Erythroblast (primary cell): ENCODE results near the gene GAS6.

Experiments used
- DNase-seq, 2 experiments: peaks; one replicate each; lab custom pipeline; 2025; lab: John Stamatoyannopoulos, UW
- GATA1 ChIP-seq: IDR thresholded peaks from 2 replicates; pipeline ENCODE4 v1.6.1; 2011; ENCODE audit warnings: low read depth, mild to moderate bottlenecking, control low read depth, low read length, moderate library complexity
- POLR2A ChIP-seq: IDR thresholded peaks from 2 replicates; pipeline ENCODE4 v1.6.1; 2011; ENCODE audit warnings: mild to moderate bottlenecking, low read length

The GAS6 gene

GRCh38 chr13:113855012-113855921 is 8.6 kb downstream of the GAS6 start:
- no peak for TF ChIP-seq POLR2A
- no peak for TF ChIP-seq GATA1
- no peak for DNase-seq

GRCh38 chr13:113854238-113855011 is 9.5 kb downstream of the GAS6 start:
- DNase-seq: no peak
- TF ChIP-seq GATA1 (no peak), POLR2A (no peak)

- no peak for TF ChIP-seq GATA1
- TF ChIP-seq POLR2A: no peak
- DNase-seq: peak in 1 of 2 experiments; percentile 21
These were observed 10.2 kb downstream of the GAS6 start for GRCh38 chr13:113853518-113854237.

DNA sequence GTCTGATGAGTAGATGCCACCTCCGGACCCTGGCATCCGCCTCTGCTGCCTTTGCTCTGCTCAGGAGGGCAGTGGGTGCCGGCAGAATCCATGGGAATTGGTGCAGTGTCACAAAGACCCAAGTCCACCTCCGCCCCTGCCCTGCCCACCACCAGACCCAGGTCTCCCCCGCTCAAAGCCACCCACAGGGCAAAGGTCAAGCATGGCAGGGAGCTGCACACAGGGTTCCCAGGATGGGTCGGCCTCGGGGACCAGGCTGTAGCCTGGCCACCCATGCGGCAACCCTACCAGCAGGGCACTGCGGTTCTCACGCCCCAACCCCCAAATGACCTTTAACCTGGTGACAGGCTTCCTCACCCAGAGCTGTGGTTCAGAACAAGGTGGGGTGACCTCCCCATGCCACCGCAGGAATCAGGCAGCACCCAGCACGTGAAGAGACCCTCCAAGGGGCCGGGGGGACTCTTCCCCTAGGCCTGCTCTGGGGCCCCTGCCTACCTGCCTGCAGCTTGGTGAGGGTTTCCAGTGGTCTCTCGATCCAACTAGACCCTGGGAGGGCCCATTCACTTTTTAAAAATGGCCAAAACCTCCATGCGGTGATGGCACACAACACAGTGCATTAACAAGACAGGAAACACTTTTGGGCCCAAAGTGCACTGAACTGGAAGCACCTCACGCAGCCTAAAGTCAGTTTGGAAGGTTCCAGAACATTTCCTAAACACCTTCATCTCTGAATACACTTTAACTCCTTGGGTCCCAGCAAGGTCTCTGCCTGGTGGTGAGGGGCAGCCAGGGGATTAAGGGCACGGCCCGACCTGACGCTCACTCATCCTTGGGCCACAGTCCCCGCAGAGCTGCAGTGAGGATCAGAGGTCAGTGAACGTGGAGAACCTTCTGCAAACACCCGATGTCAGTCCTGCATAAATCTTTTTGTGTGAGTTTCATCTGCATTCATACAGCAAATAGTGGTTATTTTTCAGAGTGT is 11.0 kb downstream of the GAS6 start:
- TF ChIP-seq POLR2A (no peak), GATA1 (no peak)
- no peak for DNase-seq

DNA sequence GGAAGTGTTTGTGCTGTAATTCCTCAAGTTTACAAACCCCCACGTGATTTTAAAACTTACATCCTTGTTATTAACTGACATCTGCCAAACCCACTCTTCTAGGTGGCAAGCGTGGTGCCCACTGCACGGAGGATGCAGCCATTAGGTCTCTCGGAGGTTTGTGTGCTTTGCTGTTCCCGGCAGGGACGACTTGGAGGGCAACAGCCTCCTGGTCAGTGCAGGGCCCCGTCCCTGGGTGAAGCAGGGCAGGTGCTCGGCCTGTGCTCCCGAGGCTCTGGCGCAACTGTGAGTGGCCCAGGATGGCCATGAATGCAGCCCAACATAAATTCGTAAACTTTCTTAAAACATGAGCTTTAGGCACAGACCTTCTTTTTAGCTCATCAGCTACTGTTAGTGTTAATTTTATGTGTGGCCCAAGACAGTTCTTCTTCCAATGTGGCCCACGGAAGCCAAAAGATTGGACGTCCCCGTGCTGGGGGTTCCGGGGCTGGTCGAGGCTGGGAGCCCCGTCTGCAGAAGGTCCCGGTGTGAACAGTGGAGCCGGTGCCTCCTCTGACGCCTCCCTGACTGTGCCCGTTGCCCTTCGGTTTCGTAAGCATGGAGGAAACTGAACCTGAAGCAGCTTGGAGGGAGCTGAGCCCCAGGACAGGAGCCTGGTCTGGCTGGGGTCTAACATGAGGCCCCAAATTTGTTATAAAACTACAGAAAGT is 11.9 kb downstream of the GAS6 start:
- no peak for TF ChIP-seq POLR2A
- no peak for TF ChIP-seq GATA1
- no peak for DNase-seq

- no peak for DNase-seq
- TF ChIP-seq GATA1: no peak
- TF ChIP-seq POLR2A: no peak
These were observed 12.4 kb downstream of the GAS6 start for GRCh38 chr13:113851480-113851803.

DNA sequence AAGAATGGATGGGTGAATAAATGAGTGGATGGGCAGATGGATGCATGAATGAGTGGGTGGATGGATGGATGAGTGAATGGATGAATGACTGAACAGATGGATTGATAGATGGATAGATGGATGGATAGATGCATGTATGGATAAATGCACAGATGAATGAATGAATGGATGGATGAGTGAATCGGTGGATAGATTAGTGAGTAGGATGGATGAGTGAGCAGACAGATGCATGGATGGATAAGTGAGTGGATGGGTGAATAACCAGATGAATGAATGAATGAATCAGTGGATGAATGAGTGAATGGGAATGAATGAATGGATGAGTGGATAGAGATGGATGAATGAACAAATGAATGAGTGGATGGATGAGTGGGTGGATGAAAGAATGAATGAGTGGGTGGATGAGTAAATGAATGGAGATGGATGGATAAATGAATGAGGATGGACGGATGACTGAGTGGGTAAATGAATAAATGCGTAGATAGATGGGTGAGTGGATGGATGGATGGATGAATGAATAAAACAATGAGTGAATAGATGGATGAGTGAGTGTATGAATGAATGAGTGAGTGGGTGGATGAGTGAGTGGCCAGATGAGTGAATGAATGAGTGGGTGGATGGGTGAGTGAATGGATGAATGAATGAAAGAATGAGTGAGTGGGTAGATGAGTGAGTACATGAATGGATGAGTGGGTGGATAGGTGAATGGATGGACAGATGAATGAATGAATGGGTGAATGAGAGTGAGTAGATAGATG is 13.0 kb downstream of the GAS6 start:
- TF ChIP-seq GATA1 (no peak), POLR2A (no peak)
- DNase-seq: no peak

- TF ChIP-seq GATA1 (no peak), POLR2A (no peak)
- DNase-seq: no peak
These were observed 13.7 kb downstream of the GAS6 start for GRCh38 chr13:113849981-113850721.

DNA sequence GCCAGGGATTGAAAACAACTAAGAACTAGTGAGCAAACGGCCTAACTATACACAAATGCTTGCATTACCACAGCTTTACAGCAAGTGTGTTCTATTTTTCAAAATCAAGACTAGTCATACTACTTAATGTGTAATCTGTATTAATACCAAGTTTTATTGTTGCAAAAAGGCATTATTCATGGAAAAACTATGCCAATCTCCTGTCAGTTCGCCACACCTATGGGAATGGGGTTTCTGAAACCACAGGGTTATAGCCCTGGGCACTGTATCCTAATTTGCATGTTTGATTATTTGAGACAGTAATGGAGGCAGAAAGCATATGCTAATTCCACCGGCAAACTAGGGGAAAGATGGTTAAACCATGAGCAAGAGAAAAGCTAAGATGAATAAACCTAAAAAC is 14.3 kb downstream of the GAS6 start:
- no peak for DNase-seq
- TF ChIP-seq GATA1 (no peak), POLR2A (no peak)

DNA sequence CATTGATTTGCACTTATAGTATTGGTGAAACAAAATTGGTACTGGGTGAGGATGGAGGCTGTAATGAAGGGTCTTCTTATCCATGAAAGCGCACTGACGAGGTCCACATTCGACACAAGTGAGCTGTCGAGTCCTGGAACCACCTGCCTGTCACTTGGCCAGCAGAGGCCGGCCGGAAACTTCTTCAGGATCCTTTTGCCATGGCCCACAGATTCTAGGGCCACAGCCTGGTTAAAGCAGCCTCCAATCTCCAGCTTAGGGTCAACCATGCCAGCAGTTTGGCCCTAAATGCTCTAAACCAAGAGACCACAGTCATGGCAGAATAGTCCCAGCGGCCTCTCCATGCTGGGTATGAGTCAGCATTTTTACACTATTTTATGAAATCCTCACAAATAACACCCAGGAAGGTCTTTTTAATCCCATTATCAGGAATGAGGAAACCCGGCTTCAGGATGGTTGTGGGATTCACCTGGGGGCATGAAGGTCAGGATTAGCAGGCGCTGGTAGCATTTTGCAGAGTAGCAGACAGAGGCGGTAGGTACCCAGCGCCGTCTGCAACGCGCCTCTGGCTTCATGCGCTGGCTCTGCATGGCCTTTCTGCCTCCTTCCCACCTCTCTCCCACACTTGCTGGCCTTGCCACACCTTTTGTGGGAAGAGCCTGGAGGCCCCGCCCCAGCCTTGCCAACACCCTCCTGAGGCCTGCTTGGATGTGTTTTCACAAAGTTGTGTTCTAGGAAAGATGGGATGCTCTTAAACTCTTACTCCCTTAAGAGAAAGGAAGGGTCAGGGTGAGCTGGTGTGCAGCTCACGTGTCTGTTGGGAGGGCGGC is 15.2 kb downstream of the GAS6 start:
- TF ChIP-seq POLR2A: no peak
- TF ChIP-seq GATA1: no peak
- DNase-seq: no peak
